GM18526 (cell line): ENCODE data around the gene SLC26A2.

Experiments
- POLR2A ChIP-seq: IDR thresholded peaks from 3 replicates; pipeline ENCODE4 v1.6.1; 2011; ENCODE audit not compliant: insufficient read length; ENCODE audit errors: extremely low read depth

The SLC26A2 gene

DNA sequence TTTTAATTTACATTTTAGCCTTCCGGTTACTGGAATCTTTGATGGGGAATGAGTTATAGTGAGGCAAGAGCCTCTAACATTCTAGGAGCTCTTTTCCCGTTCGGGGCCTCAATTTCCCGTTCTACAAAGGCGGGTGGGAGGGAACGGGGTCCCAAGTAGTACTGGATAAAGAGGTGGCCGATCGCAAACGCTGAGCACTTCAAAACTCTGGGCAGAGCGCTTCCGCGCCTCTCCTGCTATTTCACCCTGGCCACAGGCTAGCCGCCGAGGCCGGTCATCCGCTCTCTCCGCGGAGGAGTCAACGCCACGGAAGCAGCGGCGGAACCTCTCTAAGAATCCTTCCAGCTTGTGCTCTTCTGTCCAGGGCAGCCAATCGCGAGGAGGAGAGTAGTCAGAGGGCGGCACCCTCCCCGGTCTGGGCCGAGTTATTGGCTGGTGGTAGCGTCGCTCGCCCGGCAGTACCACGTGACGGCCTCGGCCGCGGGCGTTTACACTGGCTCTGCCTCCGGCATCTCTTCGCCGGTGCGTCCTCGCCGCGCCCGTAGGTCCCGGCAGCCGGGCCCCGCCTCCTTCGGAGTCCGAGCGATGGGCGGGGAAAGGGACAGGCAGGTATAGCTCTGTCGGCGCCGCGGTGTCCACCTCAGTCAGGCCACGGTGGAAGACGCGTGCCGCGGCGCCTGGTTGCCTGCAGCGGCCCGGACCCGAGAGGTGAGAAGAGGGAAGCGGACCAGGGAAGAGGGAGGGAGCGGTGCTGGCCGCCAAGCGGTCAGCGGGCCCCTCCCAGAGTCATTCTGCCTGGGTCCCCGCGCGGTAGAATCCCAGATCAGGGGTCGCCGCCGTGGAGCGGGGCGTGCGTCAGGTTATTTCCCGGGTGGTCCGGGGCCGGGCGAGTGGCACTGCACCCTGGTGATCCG lies at the start of gene SLC26A2:
TSS of gene SLC26A2 (plus strand) at position 487 of the 914 bp plus-strand sequence. CDS start 16,895 bp downstream, outside the sequence.
- peak; percentile 96 for TF ChIP-seq POLR2A

DNA sequence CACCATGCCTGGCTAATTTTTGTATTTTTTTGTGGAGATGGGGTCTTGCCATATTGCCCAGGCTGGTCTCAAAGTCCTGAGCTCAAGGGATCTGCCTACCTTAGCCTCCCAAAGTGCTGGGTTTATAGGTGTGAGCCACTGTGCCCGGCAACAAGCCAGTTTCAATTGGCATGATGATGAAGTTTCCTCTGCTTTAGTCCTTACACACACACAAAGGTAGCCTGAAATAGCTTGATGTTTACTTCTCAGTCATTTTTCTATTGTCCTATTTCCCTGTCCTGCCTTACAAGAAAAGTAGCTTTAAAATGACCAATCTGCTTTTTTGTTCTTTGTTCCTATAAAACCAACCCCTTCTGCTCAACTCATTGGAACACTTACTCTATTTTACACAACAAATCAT lies 49.5 kb upstream of the SLC26A2 start:
- TF ChIP-seq POLR2A = no peak

DNA sequence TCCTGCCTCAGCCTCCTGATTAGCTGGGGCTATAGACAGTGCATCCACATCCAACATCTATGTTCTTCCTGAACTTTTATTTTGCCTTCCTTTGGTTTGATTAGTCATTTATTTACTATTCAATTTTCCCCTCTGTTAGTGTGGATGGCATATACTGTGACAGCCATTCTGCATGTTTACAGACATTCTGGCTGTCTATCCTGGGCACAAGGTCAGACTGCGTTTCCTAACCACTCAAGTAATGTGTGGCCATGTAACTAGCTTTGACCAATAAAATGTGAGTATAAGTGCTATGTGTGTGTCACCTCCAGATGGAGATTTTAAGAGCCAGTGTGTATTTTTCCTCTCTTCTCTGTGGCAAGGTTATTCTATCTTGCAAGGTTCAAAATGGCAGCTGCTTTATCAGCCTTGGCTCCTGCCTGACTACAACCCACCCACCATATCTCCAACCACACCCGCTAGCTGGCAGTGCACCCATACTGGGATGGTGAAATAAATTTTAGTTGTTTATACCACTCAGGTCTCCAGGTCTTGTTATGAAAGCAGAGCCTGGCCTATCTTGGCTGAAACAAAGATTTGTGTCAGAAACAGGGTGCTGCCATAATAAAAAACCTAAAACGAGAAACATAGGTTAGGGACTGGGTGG lies 48.2 kb upstream of the SLC26A2 start:
- TF ChIP-seq POLR2A = no peak

DNA sequence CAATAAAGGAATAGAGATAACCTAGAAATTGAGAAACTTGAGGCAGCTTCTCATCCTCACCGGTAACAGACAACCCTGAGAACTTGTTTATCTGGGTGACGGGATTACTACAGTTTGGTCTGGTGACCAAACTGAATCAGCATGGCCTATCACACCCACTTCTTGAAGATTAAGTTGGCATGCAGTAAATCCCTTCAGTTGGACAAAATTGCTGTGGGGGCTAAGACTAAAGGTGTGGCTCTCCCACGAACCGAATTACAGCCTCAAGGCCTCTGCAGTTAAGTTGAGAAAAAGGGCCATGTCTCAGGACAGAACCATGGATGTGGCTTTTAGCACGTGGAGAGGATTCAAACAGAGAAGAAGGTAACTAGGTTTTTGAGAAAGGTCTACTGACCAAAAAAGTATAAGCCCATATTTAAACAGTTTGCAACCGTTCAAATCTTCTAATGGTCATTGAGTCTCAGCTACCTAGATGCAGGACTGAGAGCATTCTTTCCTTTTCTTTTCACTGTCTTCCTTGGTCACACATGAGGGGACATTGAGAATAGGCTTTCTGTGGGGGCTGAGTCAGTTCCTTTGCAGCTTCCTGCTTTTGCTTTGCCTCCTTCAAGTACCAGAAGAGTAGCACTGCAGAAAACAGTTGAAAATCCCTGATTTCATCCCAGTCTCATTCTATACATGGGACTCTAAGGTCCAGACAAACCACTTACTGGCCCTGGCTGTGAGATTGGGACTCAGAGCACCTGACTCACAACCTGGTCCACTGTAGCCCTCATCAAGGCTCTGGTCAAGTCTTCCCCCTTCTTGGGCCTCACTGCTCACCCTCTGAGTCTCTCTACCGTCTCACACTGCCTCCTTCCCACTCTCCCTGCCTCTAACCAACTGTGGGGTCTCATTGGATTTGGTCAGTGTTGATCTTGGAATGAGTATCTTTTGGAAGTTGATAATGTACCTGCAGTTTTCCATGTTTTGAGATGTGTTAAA lies 46.8 kb upstream of the SLC26A2 start:
- no peak for TF ChIP-seq POLR2A

DNA sequence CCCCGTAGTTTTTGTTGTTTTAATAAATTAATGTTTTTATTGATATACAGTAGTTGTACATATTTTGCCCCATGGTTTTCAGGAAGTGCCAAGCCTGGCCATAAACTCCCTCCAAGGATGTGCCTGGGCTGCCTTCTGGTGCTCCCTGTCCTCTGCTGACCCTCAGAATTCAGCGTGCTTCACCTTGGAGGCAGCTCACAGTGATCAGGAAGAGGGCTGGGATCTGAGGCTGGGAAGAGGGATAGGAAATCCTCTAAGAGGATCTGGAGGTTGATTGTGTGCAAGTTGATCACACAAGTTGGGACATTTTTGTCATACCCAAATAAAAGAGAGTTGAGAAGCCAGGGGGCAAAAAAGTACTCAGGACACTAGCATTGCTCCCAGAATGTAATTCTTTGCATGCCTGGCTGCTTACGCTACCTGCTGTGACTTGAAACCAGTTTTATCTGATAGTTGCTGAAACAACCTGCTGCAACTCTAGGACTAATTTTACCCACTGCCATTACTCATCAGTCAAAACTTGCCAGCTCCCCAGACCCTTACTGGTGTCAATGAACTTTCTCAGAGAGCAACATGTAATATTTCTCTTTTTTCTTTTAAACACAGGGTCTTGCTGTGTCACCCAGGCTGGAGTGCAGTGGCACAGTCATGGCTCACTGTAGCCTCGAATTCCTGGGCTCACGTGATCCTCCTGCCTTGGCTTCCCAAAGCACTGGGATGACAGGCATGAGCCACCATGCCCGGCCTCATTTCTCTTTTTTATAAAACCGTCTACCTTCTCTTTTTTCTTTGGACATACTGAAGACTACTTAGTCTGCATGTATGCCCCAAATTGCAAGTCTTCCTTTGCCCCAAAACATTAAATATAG lies 44.9 kb upstream of the SLC26A2 start:
- TF ChIP-seq POLR2A = no peak

DNA sequence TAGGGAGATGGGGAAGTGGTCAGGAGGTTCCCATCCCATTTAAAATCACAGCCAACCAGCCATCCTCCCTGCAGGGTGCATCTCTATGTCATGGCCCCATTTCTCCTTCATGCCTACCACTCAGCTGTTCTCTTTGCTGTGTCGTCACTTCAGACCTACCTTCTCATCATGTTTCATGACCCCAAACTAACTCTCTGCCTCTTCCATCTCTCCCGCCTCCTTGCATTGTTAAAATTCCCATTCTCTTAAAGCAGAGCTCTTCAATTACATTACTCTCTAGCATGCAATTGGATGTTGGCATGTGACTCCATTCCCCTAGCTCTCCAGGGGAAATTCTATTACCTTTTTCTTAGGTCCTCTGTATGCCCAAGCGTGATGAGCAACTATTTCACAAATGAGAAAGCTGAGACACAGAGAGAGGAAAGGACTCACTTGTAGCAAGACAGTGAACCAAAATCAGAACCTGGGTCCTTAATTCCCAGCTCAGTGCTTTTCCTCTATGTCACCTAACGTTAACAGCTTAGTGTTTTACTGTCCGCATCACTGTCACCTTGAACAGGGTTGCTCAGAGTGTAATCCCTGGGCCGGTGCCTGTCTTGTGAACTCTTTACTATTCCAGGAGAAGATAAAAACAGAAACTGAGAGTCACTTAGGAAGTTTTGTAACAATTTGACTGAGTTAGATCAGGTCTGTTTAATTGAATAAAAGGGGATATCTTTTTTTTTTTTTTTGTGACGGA lies 44.1 kb upstream of the SLC26A2 start:
- no peak for TF ChIP-seq POLR2A

DNA sequence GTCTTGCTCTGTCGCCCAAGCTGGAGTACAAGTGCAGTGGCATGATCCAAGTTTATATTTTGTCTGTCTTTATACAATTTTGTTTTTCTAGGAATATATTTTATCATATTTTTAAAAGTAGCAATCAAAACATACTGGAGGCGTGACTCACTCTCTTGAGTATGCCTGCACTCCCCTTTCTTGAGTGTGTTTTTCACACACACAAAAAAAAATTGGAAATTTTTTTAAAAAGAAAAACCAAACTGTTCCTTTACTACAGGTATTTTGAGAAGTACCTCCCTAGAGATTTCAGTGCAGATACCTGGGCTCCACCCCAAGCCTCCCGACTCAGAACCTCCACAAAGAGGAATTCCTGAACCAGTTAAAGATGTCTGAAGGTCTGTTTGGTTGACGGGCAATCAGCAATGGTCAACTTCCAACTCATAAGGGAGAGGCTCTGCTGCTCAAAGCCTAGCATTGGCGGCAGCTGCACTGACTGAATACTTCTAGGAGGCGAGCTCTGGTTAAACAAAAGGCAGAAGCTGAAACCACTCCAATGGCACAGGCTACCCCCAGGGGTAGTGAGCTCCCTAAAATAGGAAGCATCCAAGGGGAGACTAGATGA lies 43.4 kb upstream of the SLC26A2 start:
- TF ChIP-seq POLR2A = no peak

DNA sequence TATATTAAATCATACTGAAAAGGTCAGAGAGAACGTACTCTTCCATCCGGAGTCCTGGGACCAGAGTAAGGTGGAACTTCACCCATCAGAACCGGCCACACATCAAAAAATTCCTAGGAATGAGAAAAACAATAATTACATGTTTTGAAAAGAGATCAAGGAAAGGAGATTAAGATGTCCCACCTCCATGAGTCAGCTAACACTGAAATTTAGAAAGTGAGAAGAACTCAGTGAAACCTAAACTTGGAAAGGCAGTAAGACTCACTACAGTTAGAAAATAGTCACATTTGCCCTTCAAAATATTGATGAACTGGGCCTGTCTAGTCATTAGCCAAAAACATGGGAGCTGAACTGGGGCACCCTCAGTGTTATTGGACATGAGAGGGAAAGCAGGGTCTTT lies 39.0 kb upstream of the SLC26A2 start:
- no peak for TF ChIP-seq POLR2A

DNA sequence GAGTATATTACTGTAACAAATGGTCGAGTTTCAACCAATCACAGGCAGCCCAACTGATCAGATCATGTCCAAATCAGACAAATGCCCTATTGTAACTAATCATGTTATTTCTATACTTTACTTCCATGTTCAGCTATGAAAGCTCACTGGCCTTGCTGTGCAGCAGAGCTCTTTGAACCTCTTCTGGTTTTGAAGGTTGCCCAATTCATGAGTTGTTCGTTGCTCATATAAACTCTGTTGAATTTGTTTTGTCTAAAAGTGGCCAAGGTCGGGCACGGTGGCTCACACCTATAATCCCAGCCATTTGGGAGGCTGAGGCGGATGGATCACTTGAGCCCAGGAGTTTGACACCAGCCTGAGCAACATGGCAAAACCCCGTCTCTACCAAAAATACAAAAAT lies 37.6 kb upstream of the SLC26A2 start:
- no peak for TF ChIP-seq POLR2A

DNA sequence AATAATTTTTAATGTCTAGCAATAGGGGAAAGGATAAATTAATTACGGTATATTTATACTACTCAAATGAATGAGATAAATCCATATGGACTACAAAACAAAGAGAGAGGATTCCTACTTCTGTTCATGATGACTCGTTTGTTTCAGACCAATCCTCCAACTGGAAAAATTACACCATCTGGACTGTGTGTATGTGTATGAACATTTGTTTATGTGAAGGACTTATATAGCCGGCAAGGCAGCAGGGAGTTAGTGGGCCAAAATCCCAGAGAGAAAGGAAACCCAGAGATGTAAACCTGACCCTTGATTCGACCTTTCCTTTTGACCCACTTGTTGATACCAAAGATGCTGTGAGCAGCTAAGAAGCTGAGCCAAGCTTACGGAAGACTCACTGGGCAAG lies 36.1 kb upstream of the SLC26A2 start:
- no peak for TF ChIP-seq POLR2A

DNA sequence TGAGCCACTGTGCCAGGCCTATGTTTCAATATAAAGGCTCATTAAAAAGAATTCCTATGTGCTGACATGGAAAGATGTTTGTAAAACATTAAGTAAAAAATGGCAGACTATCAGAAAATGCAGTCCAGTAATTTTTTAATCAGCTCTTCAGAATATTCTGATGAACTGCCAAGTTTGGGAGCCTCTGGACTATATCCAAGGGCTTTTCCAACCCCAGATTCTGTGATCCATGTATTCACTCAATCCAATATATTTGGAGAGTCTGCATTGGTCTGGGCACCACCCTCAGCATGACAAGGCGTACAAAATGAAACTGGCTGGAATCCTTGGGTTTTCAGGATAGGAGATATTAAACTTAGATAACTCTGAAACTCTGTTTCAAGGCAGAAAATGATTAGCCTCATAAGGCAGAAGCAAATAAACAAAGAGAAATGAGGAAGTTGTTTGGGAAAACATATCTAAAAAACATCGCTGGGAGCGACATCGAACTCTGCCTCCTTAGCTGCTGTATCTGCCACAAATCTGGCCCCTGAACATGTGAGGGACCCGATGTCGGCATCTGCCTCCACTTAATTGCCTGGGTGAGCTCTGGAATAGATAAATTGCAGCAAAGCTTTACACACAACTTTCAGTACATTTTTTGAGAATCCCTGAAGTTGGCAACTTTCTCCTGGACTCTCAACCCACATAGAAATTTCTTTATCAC lies 30.4 kb upstream of the SLC26A2 start:
- TF ChIP-seq POLR2A = no peak

DNA sequence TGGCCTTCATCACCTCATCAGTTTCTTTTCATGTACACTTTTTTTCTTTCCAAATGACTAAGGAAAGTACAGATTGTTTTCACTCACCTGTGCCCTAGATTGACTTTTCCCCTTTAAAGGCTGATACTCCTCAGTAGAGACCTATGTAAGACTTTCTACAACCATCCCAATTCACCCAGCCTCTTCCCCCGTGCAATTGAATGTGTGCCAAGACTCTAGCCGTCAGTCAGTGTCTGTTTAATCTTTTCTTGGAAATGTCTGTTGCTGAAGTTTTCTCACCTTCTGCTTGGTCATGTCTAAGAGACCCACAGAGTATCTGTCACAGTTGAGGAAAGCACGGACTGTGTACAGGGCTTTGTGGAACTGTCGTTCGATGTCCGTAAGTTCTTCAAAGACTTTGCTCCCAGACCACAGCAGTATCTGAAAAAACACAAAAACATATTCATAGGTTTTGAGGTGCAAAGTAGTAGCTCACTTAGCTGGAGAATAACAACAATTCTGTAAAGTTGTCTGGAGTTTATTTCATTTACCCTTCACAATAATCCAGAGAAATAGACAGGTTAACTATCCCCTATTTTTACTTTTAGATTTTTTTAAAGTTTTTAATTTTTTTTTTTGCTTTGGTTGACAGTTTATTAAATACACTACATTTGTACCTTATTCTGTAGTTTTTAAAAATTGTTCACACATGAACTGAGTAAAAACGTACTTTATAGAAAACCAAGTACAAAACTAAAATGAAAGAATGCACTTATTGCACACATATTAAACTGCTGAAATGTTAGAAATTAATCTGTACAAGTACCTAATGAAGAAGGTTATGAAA lies 29.6 kb upstream of the SLC26A2 start:
- TF ChIP-seq POLR2A = no peak
